ENCODE measurements around the gene CMTM6. TPM values are rescaled to one million over a fixed set of nuclear protein-coding genes. Genes with fewer than 3 reads are reported as not detected.

Gene CMTM6
- total RNA-seq, 3 donors from 2014 or later: 40.7 to 58.5 (median 48.4) TPM

GRCh38 chr3:32493437-32494414, 8.9 kb downstream of the CMTM6 start:
- ATAC-seq: no peak
- TF ChIP-seq, protein P1, sequence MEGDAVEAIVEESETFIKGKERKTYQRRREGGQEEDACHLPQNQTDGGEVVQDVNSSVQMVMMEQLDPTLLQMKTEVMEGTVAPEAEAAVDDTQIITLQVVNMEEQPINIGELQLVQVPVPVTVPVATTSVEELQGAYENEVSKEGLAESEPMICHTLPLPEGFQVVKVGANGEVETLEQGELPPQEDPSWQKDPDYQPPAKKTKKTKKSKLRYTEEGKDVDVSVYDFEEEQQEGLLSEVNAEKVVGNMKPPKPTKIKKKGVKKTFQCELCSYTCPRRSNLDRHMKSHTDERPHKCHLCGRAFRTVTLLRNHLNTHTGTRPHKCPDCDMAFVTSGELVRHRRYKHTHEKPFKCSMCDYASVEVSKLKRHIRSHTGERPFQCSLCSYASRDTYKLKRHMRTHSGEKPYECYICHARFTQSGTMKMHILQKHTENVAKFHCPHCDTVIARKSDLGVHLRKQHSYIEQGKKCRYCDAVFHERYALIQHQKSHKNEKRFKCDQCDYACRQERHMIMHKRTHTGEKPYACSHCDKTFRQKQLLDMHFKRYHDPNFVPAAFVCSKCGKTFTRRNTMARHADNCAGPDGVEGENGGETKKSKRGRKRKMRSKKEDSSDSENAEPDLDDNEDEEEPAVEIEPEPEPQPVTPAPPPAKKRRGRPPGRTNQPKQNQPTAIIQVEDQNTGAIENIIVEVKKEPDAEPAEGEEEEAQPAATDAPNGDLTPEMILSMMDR (IDR thresholded peaks at IDR 0.05): no peak
- no peaks in the 10 kb centered on the region for H3K9me3 ChIP-seq
- no peak overlapping the region for H3K4me3 ChIP-seq
- H3K4me1 ChIP-seq (ENCODE audit: low read depth): peaks cover 16% of the 10 kb centered on the region
- no peak for DNase-seq
- intact Hi-C loops (cut with DNase I, micrococcal nuclease): no loop called here
- H3K36me3 ChIP-seq (ENCODE audit: low read depth): no peaks in the 10 kb centered on the region

DNA sequence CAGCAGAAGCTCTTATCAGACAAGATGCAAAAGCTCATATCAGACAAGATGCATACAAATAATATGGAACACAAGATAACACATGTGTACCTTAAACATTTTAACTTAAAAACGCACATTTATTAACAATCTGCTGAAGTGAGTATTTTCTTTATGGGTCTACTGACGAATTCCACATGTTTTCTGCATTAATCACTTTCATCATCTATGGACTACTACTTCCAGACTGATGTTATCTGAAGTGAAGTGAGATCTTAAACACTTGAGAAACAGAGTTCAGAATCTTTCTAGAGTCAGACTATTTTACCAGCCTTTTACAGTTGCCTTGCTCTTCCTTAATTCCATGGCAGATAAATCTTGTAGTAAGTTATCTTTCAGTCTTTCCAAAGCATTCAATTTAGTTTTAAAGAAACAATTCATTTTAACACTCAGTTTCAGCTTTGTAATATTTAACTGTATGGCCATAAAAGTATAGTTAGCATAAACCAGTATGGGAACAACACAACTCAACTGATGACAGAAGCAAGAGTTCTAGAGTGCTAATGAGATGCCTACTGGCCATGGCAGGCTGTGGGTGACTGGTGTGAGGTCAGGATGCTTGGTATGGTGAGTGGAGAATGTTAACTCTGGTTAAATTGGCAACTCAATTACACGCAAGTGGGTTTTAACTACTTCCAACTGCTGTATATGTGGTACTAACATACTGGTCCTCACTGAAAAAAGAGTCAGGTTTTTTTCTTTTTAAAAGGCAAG, 9.8 kb downstream of the CMTM6 start:
- ATAC-seq (peak; percentile 25), DNase-seq (no peak)
- peaks cover 16% of the 10 kb centered on the region for H3K4me1 ChIP-seq (ENCODE audit: low read depth)
- no peak overlapping the region for H3K4me3 ChIP-seq
- intact Hi-C loops (cut with DNase I, micrococcal nuclease): no loop called here
- TF ChIP-seq, protein P1 (IDR thresholded peaks at IDR 0.05): no peak
- H3K9me3 ChIP-seq: no peaks in the 10 kb centered on the region
- H3K36me3 ChIP-seq (ENCODE audit: low read depth): no peaks in the 10 kb centered on the region

DNA sequence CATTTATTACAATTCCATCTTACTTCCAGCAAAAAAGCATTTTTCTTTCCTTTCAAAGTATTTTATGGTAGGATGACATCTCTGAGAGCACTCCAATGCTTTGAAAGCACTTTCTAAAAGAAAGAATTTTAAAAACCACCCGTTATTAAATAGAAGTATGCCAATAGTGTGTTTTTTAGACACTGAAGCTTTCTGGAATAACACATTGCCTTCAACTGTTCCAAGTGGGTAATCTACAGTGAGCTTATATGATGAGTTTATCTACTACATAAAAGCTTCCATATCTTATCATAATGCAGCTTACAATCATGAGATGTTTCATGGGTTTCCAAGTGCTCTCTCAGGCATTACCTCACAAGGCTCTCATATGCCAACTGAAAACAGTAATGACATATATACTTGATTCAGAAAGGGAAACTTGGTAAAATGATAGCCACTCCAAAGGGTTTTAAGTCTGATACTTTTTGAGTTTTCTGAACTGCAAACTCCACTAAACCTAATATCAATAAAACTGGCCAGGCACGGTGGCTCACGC, 14.1 kb downstream of the CMTM6 start:
- H3K36me3 ChIP-seq (ENCODE audit: low read depth): no peaks in the 10 kb centered on the region
- peaks cover 1% of the 10 kb centered on the region for H3K4me1 ChIP-seq (ENCODE audit: low read depth)
- TF ChIP-seq, protein P1 (IDR thresholded peaks at IDR 0.05): no peak
- H3K4me3 ChIP-seq: no peak overlapping the region
- intact Hi-C loops (cut with DNase I, micrococcal nuclease): no loop called here
- ATAC-seq (no peak), DNase-seq (no peak)
- H3K9me3 ChIP-seq: no peaks in the 10 kb centered on the region

DNA sequence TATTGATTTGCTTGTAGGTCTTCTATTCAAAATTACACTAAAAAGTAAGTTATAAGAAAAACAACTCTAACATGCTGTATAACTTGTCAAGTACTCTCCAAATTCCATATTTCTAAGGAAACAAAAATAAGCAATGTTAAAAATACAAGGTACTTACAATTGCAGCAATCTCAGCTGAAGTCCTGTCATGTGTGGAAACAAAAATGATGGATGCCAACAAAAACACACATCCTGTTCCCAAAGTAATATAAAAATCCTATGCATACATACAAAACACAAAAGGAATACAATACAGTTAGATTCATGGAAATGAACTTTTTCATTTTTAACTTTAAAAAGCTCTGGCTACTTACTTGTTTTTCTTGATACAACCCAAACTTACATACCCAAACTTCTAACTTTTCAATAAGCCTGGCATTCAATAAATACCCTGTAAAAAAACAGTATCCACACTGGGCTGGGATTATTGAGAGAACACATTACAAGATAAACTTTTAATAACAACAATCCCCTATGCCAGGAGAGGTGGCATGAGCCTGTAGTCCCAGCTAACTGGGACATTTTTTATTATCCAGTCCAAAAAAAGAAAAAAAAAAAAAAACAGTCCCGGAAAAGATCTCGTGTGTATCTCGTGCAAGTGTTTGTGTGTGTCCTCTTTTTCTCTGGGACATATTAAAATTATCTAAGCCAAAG, 14.7 kb downstream of the CMTM6 start:
- H3K4me3 ChIP-seq: no peak overlapping the region
- intact Hi-C loops (cut with DNase I, micrococcal nuclease): no loop called here
- TF ChIP-seq, protein P1 (IDR thresholded peaks at IDR 0.05): no peak
- no peaks in the 10 kb centered on the region for H3K4me1 ChIP-seq (ENCODE audit: low read depth)
- no peak for DNase-seq
- ATAC-seq: no peak
- no peaks in the 10 kb centered on the region for H3K9me3 ChIP-seq
- H3K36me3 ChIP-seq (ENCODE audit: low read depth): no peaks in the 10 kb centered on the region

DNA sequence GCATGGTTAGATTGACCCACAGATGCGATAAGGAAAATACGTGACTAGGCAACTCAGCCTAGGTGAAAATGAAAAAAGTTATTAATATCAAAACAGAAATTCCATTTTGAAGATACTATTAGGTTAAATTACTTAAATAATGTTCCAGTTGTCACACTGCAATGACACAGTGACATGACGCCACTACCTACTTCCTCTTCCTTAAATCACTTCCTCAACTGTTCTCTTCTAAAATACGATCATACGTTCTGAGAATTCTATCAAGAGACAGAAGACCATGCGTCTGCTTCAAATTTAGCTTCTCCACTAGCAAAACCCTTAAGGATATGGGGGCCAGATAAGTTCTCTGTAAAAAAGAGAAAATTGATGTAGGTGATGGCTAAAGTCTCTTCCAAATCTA, 18.2 kb downstream of the CMTM6 start:
- Histone ChIP-seq H3K4me3 (no peak overlapping the region), H3K36me3 (ENCODE audit: low read depth) (no peaks in the 10 kb centered on the region), H3K4me1 (ENCODE audit: low read depth) (no peaks in the 10 kb centered on the region), H3K9me3 (no peaks in the 10 kb centered on the region)
- no peak for DNase-seq
- intact Hi-C loops (cut with DNase I, micrococcal nuclease): no loop called here
- TF ChIP-seq, protein P1 (IDR thresholded peaks at IDR 0.05): no peak
- ATAC-seq: peak; percentile 47
